ENCODE measurements around the gene CCDC34. TPM values are rescaled to one million over a fixed set of nuclear protein-coding genes. Genes with fewer than 3 reads are reported as not detected.

The CCDC34 gene
- polyA plus RNA-seq, 1 donor from 2014 or later, result 13.3 TPM

DNA sequence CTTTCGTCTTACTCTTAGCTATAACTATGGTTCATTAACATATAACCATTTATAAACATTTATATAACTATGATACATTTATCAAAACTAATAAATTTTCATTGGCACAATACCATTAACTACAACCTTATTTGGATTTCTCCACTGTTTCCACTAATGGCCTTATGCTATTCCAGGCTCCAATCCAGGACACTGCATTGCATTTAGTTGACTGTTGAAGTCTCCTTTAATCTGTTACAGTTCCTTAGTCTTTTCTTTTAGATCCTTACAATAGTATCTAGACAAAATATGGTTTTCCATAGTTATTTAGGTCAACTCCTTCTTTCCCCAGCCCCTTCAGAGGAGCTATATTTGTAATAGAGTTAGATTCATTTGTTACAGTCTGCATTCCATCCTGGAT is 47.2 kb downstream of the CCDC34 start:
- H3K27ac ChIP-seq (ENCODE audit: low read length), result no peak overlapping the region
- H3K9me3 ChIP-seq (ENCODE audit: low read length), result no peaks in the 10 kb centered on the region
- H3K79me2 ChIP-seq (replicated peaks; ENCODE audit: insufficient read depth, low read length), result no peaks in the 10 kb centered on the region
- H3K4me2 ChIP-seq (ENCODE audit: low read length), result no peak overlapping the region
- no peaks in the 10 kb centered on the region for H4K20me1 ChIP-seq (ENCODE audit: insufficient read depth)
- no peak overlapping the region for H3K9ac ChIP-seq (ENCODE audit: low read length)
- H3K9me2 ChIP-seq (ENCODE audit: insufficient read depth, low read length), result no peaks in the 10 kb centered on the region
- H2AFZ ChIP-seq (ENCODE audit: low read depth, low read length), result no peak overlapping the region
- no peaks in the 10 kb centered on the region for H3F3A ChIP-seq (ENCODE audit: insufficient read depth, low read length, poor library complexity, severe bottlenecking)
- H3K27me3 ChIP-seq (ENCODE audit: insufficient read depth, low read depth, low read length), result no peaks in the 10 kb centered on the region
- no peak overlapping the region for H3K4me3 ChIP-seq (ENCODE audit: low read length)
- no peaks in the 10 kb centered on the region for H3K36me3 ChIP-seq (ENCODE audit: insufficient read depth, low read length)
- TF ChIP-seq RAD21 (conservative IDR thresholded peaks at IDR 0.05) (no peak), TAF1 (IDR thresholded peaks at IDR 0.05; ENCODE audit: low read depth) (no peak), MXI1 (conservative IDR thresholded peaks at IDR 0.05; ENCODE audit: poor library complexity, severe bottlenecking) (no peak), EZH2 (IDR thresholded peaks at IDR 0.05; ENCODE audit: borderline replicate concordance, insufficient read depth, low read length, poor library complexity, severe bottlenecking) (no peak), EP300 (conservative IDR thresholded peaks at IDR 0.05; ENCODE audit: poor library complexity, severe bottlenecking) (no peak), SMC3 (conservative IDR thresholded peaks at IDR 0.05; ENCODE audit: poor library complexity) (no peak), POLR2AphosphoS5 (IDR thresholded peaks at IDR 0.05) (no peak)
- TF ChIP-seq, protein P1, sequence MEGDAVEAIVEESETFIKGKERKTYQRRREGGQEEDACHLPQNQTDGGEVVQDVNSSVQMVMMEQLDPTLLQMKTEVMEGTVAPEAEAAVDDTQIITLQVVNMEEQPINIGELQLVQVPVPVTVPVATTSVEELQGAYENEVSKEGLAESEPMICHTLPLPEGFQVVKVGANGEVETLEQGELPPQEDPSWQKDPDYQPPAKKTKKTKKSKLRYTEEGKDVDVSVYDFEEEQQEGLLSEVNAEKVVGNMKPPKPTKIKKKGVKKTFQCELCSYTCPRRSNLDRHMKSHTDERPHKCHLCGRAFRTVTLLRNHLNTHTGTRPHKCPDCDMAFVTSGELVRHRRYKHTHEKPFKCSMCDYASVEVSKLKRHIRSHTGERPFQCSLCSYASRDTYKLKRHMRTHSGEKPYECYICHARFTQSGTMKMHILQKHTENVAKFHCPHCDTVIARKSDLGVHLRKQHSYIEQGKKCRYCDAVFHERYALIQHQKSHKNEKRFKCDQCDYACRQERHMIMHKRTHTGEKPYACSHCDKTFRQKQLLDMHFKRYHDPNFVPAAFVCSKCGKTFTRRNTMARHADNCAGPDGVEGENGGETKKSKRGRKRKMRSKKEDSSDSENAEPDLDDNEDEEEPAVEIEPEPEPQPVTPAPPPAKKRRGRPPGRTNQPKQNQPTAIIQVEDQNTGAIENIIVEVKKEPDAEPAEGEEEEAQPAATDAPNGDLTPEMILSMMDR (IDR thresholded peaks at IDR 0.05; ENCODE audit: poor library complexity, severe bottlenecking), result no peak
- TF ChIP-seq, protein P2, sequence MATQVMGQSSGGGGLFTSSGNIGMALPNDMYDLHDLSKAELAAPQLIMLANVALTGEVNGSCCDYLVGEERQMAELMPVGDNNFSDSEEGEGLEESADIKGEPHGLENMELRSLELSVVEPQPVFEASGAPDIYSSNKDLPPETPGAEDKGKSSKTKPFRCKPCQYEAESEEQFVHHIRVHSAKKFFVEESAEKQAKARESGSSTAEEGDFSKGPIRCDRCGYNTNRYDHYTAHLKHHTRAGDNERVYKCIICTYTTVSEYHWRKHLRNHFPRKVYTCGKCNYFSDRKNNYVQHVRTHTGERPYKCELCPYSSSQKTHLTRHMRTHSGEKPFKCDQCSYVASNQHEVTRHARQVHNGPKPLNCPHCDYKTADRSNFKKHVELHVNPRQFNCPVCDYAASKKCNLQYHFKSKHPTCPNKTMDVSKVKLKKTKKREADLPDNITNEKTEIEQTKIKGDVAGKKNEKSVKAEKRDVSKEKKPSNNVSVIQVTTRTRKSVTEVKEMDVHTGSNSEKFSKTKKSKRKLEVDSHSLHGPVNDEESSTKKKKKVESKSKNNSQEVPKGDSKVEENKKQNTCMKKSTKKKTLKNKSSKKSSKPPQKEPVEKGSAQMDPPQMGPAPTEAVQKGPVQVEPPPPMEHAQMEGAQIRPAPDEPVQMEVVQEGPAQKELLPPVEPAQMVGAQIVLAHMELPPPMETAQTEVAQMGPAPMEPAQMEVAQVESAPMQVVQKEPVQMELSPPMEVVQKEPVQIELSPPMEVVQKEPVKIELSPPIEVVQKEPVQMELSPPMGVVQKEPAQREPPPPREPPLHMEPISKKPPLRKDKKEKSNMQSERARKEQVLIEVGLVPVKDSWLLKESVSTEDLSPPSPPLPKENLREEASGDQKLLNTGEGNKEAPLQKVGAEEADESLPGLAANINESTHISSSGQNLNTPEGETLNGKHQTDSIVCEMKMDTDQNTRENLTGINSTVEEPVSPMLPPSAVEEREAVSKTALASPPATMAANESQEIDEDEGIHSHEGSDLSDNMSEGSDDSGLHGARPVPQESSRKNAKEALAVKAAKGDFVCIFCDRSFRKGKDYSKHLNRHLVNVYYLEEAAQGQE (IDR thresholded peaks at IDR 0.05; ENCODE audit: borderline replicate concordance), result no peak

DNA sequence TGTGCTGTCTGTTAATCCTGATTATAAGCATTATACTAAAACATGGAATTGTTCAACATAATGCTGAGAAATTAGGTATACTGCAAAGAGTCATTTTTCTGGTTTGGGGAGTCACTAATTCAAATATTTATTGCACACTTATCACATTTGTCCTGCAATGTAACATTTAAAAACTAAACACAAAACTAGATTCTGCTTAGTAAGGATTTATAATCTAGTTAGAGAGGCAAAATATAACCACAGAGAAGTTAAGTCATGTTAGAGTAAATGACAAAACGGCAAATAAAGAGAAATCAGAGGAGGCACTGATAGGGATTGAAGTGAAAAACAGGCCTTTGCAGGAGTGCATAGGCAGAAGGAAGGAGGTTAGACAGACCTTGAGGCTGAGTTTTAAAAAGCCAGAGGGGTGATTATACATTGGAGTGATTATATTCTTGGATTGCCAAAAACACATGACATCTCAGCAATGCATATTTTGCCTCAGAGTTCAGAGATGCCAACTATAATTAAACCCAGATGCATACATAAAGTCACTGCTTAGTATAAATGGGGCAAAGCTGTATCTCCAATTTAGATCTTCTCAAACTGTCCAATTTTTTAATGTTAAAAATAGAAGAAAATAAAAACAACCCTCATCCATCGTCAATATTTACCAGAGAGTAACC is 49.7 kb downstream of the CCDC34 start:
- no peak overlapping the region for H3K4me3 ChIP-seq (ENCODE audit: low read length)
- H4K20me1 ChIP-seq (ENCODE audit: insufficient read depth), result no peaks in the 10 kb centered on the region
- no peaks in the 10 kb centered on the region for H3K79me2 ChIP-seq (replicated peaks; ENCODE audit: insufficient read depth, low read length)
- H3K9ac ChIP-seq (ENCODE audit: low read length), result no peak overlapping the region
- no peaks in the 10 kb centered on the region for H3K36me3 ChIP-seq (ENCODE audit: insufficient read depth, low read length)
- no peaks in the 10 kb centered on the region for H3K9me2 ChIP-seq (ENCODE audit: insufficient read depth, low read length)
- TF ChIP-seq SMC3 (conservative IDR thresholded peaks at IDR 0.05; ENCODE audit: poor library complexity) (no peak), TAF1 (IDR thresholded peaks at IDR 0.05; ENCODE audit: low read depth) (no peak), RAD21 (conservative IDR thresholded peaks at IDR 0.05) (no peak), EP300 (conservative IDR thresholded peaks at IDR 0.05; ENCODE audit: poor library complexity, severe bottlenecking) (no peak), MXI1 (conservative IDR thresholded peaks at IDR 0.05; ENCODE audit: poor library complexity, severe bottlenecking) (no peak), POLR2AphosphoS5 (IDR thresholded peaks at IDR 0.05) (no peak), EZH2 (IDR thresholded peaks at IDR 0.05; ENCODE audit: borderline replicate concordance, insufficient read depth, low read length, poor library complexity, severe bottlenecking) (no peak)
- TF ChIP-seq, protein P2 (IDR thresholded peaks at IDR 0.05; ENCODE audit: borderline replicate concordance), result no peak
- TF ChIP-seq, protein P1 (IDR thresholded peaks at IDR 0.05; ENCODE audit: poor library complexity, severe bottlenecking), result no peak
- no peaks in the 10 kb centered on the region for H3F3A ChIP-seq (ENCODE audit: insufficient read depth, low read length, poor library complexity, severe bottlenecking)
- no peaks in the 10 kb centered on the region for H3K27me3 ChIP-seq (ENCODE audit: insufficient read depth, low read depth, low read length)
- no peak overlapping the region for H3K4me2 ChIP-seq (ENCODE audit: low read length)
- H3K9me3 ChIP-seq (ENCODE audit: low read length), result no peaks in the 10 kb centered on the region
- no peak overlapping the region for H2AFZ ChIP-seq (ENCODE audit: low read depth, low read length)
- H3K27ac ChIP-seq (ENCODE audit: low read length), result no peak overlapping the region

Measured in neural cell (in vitro differentiated cells).